Mesendoderm (in vitro differentiated cells): ENCODE results near the gene HCLS1.

Experiments
- DNase-seq: peaks from one replicate; pipeline ENCODE4 v3.0.0; 2013
- H2AK5ac ChIP-seq: 2 replicates; pipeline ENCODE4 v1.6.1; 2013; ENCODE audit warnings: low read length, inconsistent platforms
- H2BK120ac ChIP-seq: 2 replicates; pipeline ENCODE4 v1.6.1; 2013; ENCODE audit warnings: low read depth, mild to moderate bottlenecking, low read length, moderate library complexity, mixed read lengths
- H2BK15ac ChIP-seq: replicated peaks from 2 replicates; pipeline ENCODE4 v1.6.1; 2013; ENCODE audit warnings: low read depth, mild to moderate bottlenecking, moderate library complexity
- H2BK5ac ChIP-seq: 2 replicates; pipeline ENCODE4 v1.6.1; 2013; ENCODE audit warnings: low read length, inconsistent platforms
- H3K18ac ChIP-seq: 2 replicates; pipeline ENCODE4 v1.6.1; 2013; ENCODE audit warnings: mild to moderate bottlenecking, low read length, mixed read lengths
- H3K23ac ChIP-seq: one replicate; pipeline ENCODE4 v1.6.1; 2013; ENCODE audit warnings: low read length
- H3K27ac ChIP-seq: 2 replicates; pipeline ENCODE4 v1.5.1; 2013; ENCODE audit warnings: low read depth, mild to moderate bottlenecking, inconsistent platforms, low read length, moderate library complexity
- H3K27me3 ChIP-seq: 2 replicates; pipeline ENCODE4 v1.6.1; 2013; ENCODE audit warnings: low read length, control low read depth, mild to moderate bottlenecking, inconsistent platforms; ENCODE audit not compliant: insufficient read depth, poor library complexity
- H3K36me3 ChIP-seq: 2 replicates; pipeline ENCODE4 v1.6.1; 2013; ENCODE audit warnings: low read length, inconsistent platforms; ENCODE audit not compliant: control insufficient read depth, insufficient read depth
- H3K4ac ChIP-seq: one replicate; pipeline ENCODE4 v1.6.1; 2013; ENCODE audit warnings: low read depth, mild to moderate bottlenecking, low read length, moderate library complexity
- H3K4me1 ChIP-seq: 2 replicates; pipeline ENCODE4 v1.6.1; 2013; ENCODE audit warnings: low read depth, low read length, inconsistent platforms; ENCODE audit not compliant: control insufficient read depth
- H3K4me2 ChIP-seq: 2 replicates; pipeline ENCODE4 v1.6.1; 2013; ENCODE audit warnings: low read length
- H3K4me3 ChIP-seq: 2 replicates; pipeline ENCODE4 v1.5.1; 2013; ENCODE audit warnings: mild to moderate bottlenecking, low read length
- H3K56ac ChIP-seq: one replicate; pipeline ENCODE4 v1.6.1; 2013; ENCODE audit warnings: low read length
- H3K79me1 ChIP-seq: 2 replicates; pipeline ENCODE4 v1.6.1; 2013; ENCODE audit warnings: low read length, inconsistent platforms
- H3K79me2 ChIP-seq: 2 replicates; pipeline ENCODE4 v1.6.1; 2013; ENCODE audit warnings: mild to moderate bottlenecking, low read length; ENCODE audit not compliant: control insufficient read depth, insufficient read depth
- H3K9ac ChIP-seq: 2 replicates; pipeline ENCODE4 v1.6.1; 2013; ENCODE audit warnings: low read length, inconsistent platforms
- H4K5ac ChIP-seq: one replicate; pipeline ENCODE4 v1.6.1; 2013; ENCODE audit warnings: low read length
- H4K8ac ChIP-seq: one replicate; pipeline ENCODE4 v1.6.1; 2013; ENCODE audit warnings: low read depth, mild to moderate bottlenecking, control low read depth, low read length, moderate library complexity
- WGBS: extraction: QIAGEN DNeasy Blood & Tissue Kit; methylation state at CpG from one replicate; pipeline ENCODE4 v1.1.7; 2013; ENCODE audit warnings: low lambda C conversion rate, missing lambda C conversion rate; ENCODE audit not compliant: insufficient coverage; ENCODE audit errors: extremely low coverage; 5-methylcytosine and 5-hydroxymethylcytosine counted together

The HCLS1 gene

GRCh38 chr3:121662742-121663141 is 2.0 kb upstream of the HCLS1 start:
- Histone ChIP-seq H2AK5ac (no peak overlapping the region), H3K23ac (no peak overlapping the region), H2BK15ac (no peak overlapping the region), H3K27me3 (no peaks in the 10 kb centered on the region), H3K36me3 (no peaks in the 10 kb centered on the region), H3K79me2 (no peaks in the 10 kb centered on the region), H3K27ac (no peak overlapping the region), H4K8ac (no peak overlapping the region), H4K5ac (no peak overlapping the region), H2BK120ac (no peak overlapping the region), H3K4me2 (no peak overlapping the region), H3K56ac (no peak overlapping the region), H3K79me1 (no peaks in the 10 kb centered on the region), H3K9ac (no peak overlapping the region), H2BK5ac (no peak overlapping the region), H3K4me1 (no peaks in the 10 kb centered on the region), H3K4ac (no peak overlapping the region), H3K4me3 (no peak overlapping the region), H3K18ac (no peak overlapping the region)
- DNase-seq: no peak

DNA sequence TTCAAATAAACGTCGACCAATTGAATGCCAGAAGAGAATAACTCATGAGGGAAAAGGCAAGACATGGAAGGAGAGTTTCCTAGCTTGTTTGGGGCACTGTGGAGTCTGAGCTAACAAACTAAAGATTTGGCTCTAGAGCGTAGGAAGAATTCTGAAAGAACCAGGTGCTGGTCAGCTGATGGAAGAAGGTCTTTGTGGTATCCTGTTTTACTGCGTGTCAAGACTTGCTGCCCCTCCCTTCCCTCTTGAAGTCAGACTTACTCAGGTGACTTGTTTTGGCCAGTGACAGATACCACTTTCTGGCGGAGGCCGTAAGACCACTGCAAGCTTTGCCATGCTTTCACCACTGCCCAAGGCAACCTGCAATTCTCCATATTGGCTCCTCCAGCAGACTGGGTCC is 673 bp upstream of the HCLS1 start:
- H3K23ac ChIP-seq: no peak overlapping the region
- no peaks in the 10 kb centered on the region for H3K79me1 ChIP-seq
- H3K18ac ChIP-seq: no peak overlapping the region
- H3K4me3 ChIP-seq: no peak overlapping the region
- no peaks in the 10 kb centered on the region for H3K36me3 ChIP-seq
- H3K4me2 ChIP-seq: no peak overlapping the region
- no CpG with 5 or more reads among the region's 6 CpGs for WGBS
- no peak overlapping the region for H2BK120ac ChIP-seq
- no peak overlapping the region for H3K4ac ChIP-seq
- no peak overlapping the region for H2AK5ac ChIP-seq
- H4K5ac ChIP-seq: no peak overlapping the region
- H3K79me2 ChIP-seq: no peaks in the 10 kb centered on the region
- no peaks in the 10 kb centered on the region for H3K4me1 ChIP-seq
- no peak overlapping the region for H4K8ac ChIP-seq
- H3K56ac ChIP-seq: no peak overlapping the region
- H3K9ac ChIP-seq: no peak overlapping the region
- H2BK15ac ChIP-seq: no peak overlapping the region
- no peak for DNase-seq
- H3K27ac ChIP-seq: no peak overlapping the region
- H3K27me3 ChIP-seq: no peaks in the 10 kb centered on the region
- no peak overlapping the region for H2BK5ac ChIP-seq

- Histone ChIP-seq H3K79me2 (no peaks in the 10 kb centered on the region), H3K79me1 (no peaks in the 10 kb centered on the region), H2BK5ac (no peak overlapping the region), H3K36me3 (no peaks in the 10 kb centered on the region), H2BK120ac (no peak overlapping the region), H3K4me1 (no peaks in the 10 kb centered on the region), H2BK15ac (no peak overlapping the region), H3K27me3 (no peaks in the 10 kb centered on the region), H3K56ac (no peak overlapping the region), H3K27ac (no peak overlapping the region), H2AK5ac (no peak overlapping the region), H3K4me2 (no peak overlapping the region), H4K5ac (no peak overlapping the region), H3K9ac (no peak overlapping the region), H3K4ac (no peak overlapping the region), H3K18ac (no peak overlapping the region), H3K4me3 (no peak overlapping the region), H3K23ac (no peak overlapping the region), H4K8ac (no peak overlapping the region)
- WGBS: no CpG with 5 or more reads among the region's 3 CpGs
- DNase-seq: no peak
Observed at GRCh38 chr3:121659586-121659985, 1.1 kb downstream of the HCLS1 start.

DNA sequence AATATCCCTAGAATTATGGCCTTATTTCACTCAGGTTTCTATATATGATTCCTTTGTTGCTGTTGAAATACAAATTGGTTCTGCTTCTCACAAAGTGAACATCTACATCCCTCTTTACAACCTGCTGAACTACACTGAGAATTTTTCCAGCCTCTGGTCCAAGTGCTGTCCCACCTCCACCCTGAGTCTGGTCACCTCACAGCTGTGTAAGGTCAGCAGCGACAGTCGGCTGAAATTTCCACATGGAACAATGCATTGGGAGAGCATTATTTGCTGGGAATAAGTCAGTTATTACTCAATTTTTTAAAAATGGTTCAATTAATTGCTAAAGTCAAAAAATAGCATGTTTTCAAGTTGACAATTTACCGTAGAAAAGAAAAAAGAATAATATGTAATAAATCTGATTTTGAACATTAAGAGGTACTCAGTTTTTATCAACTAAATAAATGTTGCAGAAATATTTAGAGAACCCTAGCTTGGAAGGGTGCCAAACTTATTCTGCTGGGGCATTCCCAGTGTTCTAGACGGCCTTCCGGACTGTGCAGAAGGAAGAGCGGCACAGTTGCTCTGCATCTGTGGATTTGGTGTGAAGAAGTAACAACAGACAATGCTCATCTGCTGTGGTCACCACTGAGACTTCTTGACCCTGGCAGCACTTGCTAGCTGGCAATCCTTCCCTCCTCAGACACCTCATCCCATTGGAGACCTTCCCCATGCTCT is 1.8 kb downstream of the HCLS1 start:
- Histone ChIP-seq H3K27ac (no peak overlapping the region), H3K79me2 (no peaks in the 10 kb centered on the region), H3K4me3 (no peak overlapping the region), H3K23ac (no peak overlapping the region), H3K36me3 (no peaks in the 10 kb centered on the region), H3K18ac (no peak overlapping the region), H4K8ac (no peak overlapping the region), H3K56ac (no peak overlapping the region), H2BK5ac (no peak overlapping the region), H3K4ac (no peak overlapping the region), H3K4me1 (no peaks in the 10 kb centered on the region), H2BK15ac (no peak overlapping the region), H3K4me2 (no peak overlapping the region), H3K79me1 (no peaks in the 10 kb centered on the region), H4K5ac (no peak overlapping the region), H2AK5ac (no peak overlapping the region), H3K9ac (no peak overlapping the region), H2BK120ac (no peak overlapping the region), H3K27me3 (no peaks in the 10 kb centered on the region)
- no CpG with 5 or more reads among the region's 6 CpGs for WGBS
- no peak for DNase-seq

DNA sequence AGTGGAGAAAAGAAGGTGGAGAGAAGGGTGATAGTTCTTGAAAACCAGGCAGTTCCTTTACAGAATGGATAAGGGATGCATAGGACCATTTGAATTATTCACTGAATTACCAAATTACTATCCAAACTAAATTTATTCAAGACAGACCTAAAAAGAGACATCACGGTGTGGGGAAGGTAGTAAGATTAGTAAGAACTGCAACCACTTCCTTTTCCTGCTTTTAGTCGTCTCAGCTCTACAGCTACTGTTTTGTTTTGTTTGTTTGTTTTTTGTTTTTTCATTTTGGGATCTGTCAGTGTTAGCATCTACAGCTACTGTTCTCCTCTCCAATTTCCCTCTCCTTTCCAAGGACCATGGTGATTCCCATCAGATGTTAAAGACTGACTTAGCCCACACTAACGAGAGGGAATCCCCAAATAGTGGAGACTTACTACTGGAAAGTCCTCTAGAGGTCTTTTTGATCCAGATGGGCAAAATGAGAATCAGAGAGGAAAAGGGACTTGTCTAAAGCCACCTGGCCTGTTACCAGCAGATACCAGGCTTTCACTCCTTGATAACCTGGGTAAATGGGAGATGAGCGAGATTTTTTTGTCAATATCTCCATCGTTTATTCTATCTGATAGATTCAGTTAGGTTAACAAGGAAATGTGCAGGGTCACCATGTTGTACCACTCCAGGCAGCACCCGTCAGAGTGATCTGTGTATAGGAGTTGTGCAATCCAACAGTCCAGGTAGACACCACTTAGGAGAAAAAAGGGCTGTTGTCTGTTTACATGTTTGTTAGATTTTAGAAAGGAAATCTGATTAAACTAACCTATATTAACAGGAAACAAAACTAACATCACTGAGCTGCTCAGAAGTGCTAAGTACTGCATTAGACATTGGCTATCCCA is 6.0 kb downstream of the HCLS1 start:
- no CpG with 5 or more reads among the region's 6 CpGs for WGBS
- no peak overlapping the region for H3K4me2 ChIP-seq
- no peak overlapping the region for H3K4me3 ChIP-seq
- no peak overlapping the region for H2BK120ac ChIP-seq
- no peak overlapping the region for H3K18ac ChIP-seq
- H4K5ac ChIP-seq: no peak overlapping the region
- H3K4me1 ChIP-seq: no peaks in the 10 kb centered on the region
- no peak overlapping the region for H3K9ac ChIP-seq
- no peak overlapping the region for H3K4ac ChIP-seq
- H2AK5ac ChIP-seq: no peak overlapping the region
- H3K56ac ChIP-seq: no peak overlapping the region
- H4K8ac ChIP-seq: no peak overlapping the region
- H2BK5ac ChIP-seq: no peak overlapping the region
- no peak overlapping the region for H3K27ac ChIP-seq
- no peaks in the 10 kb centered on the region for H3K79me1 ChIP-seq
- H3K79me2 ChIP-seq: no peaks in the 10 kb centered on the region
- no peak for DNase-seq
- H3K27me3 ChIP-seq: no peaks in the 10 kb centered on the region
- H2BK15ac ChIP-seq: no peak overlapping the region
- no peak overlapping the region for H3K23ac ChIP-seq
- H3K36me3 ChIP-seq: no peaks in the 10 kb centered on the region
